PFSK-1 (cell line): ENCODE measurements around the gene TICRR.

Source experiments
- POLR2AphosphoS5 ChIP-seq: IDR thresholded peaks from 2 replicates; pipeline ENCODE4 v1.6.1; 2012; ENCODE audit warnings: low read depth, mild to moderate bottlenecking, control low read depth, low read length, moderate library complexity
- REST ChIP-seq, 2 experiments: IDR thresholded peaks; 2 replicates each; pipeline versions ENCODE4 v1.6.1 to v1.8.0; 2011 to 2012; ENCODE audit warnings: low read depth in 2 of 2, low read length in 2 of 2, control low read depth in 1 of 2, inconsistent platforms in 1 of 2, mild to moderate bottlenecking in 1 of 2, moderate library complexity in 1 of 2; ENCODE audit not compliant: insufficient read depth in 1 of 2
- SIN3A ChIP-seq: IDR thresholded peaks from 2 replicates; pipeline ENCODE4 v1.6.1; 2012; ENCODE audit warnings: mild to moderate bottlenecking, low read length, moderate library complexity, borderline replicate concordance; ENCODE audit not compliant: insufficient read depth
- TAF1 ChIP-seq: IDR thresholded peaks from 2 replicates; pipeline ENCODE4 v1.6.1; 2012; ENCODE audit warnings: low read length, control low read depth, borderline replicate concordance; ENCODE audit not compliant: insufficient read depth

GRCh38 chr15:89569090-89569745 is 6.1 kb upstream of the TICRR start:
- no peak for TF ChIP-seq POLR2AphosphoS5
- no peak for TF ChIP-seq SIN3A
- TF ChIP-seq TAF1 = no peak
- TF ChIP-seq REST (IDR thresholded peaks at IDR 0.05; ENCODE audit: insufficient read depth in 1 of 2, low read depth in 2 of 2, low read length in 2 of 2) = no peak
